ENCODE measurements around the gene GDF10.

GRCh38 chr10:47349516-47349915 is 49.5 kb downstream of the GDF10 start:
- TF ChIP-seq CTCF (IDR thresholded peaks at IDR 0.05; ENCODE audit: insufficient read depth, low read length): no peak
- no peak for TF ChIP-seq POLR2AphosphoS5 (IDR thresholded peaks at IDR 0.05; ENCODE audit: low read depth)
- no peak for TF ChIP-seq SPI1 (IDR thresholded peaks at IDR 0.05; ENCODE audit: borderline replicate concordance, low read depth)
- TF ChIP-seq REST (IDR thresholded peaks at IDR 0.05; ENCODE audit: insufficient replicate concordance, low read depth): no peak
- TF ChIP-seq GABPA (IDR thresholded peaks at IDR 0.05; ENCODE audit: low read depth): no peak

Data from HL-60 (cell line).